HepG2 (cell line): Measurements from ENCODE around the gene TXN2. TPM values are rescaled to one million over a fixed set of nuclear protein-coding genes. Genes with fewer than 3 reads are reported as not detected.

Experiments
- ATRX ChIP-seq: sonication (generic); formaldehyde crosslinking; IDR thresholded peaks from 2 replicates; pipeline ENCODE4 v1.4.0; 2020; ENCODE audit warnings: missing genetic modification reagents, borderline replicate concordance
- HOXA9 ChIP-seq: sonication (generic); formaldehyde crosslinking; IDR thresholded peaks from 2 replicates; pipeline ENCODE4 v1.8.1; 2022; ENCODE audit warnings: missing genetic modification reagents, mild to moderate bottlenecking, moderate library complexity, borderline replicate concordance
- IRF2 ChIP-seq: IDR thresholded peaks from 2 replicates; pipeline ENCODE4 v1.6.1; 2018; ENCODE audit warnings: missing genetic modification reagents, missing compliant biosample characterization
- KAT2B ChIP-seq: fragments of 150-350 bp; IDR thresholded peaks from 2 replicates; pipeline ENCODE4 v1.6.1; 2014; ENCODE audit warnings: low read depth, low read length, borderline replicate concordance
- NFYC ChIP-seq: IDR thresholded peaks from 2 replicates; pipeline ENCODE4 v1.6.1; 2016; ENCODE audit warnings: missing genetic modification reagents, missing compliant biosample characterization
- NR2C2 ChIP-seq: sonication (generic); formaldehyde crosslinking; IDR thresholded peaks from 2 replicates; pipeline ENCODE4 v1.4.0; 2020; ENCODE audit warnings: missing genetic modification reagents, mild to moderate bottlenecking, moderate library complexity, borderline replicate concordance
- PAF1 ChIP-seq: IDR thresholded peaks from 2 replicates; pipeline ENCODE4 v1.6.1; 2016; ENCODE audit warnings: missing genetic modification reagents, missing compliant biosample characterization
- POLR2G ChIP-seq: fragments of 200-400 bp; formaldehyde crosslinking; IDR thresholded peaks from 2 replicates; pipeline ENCODE4 v1.6.1; 2018; ENCODE audit warnings: mild to moderate bottlenecking, low read depth, low read length, moderate library complexity
- SAFB2 ChIP-seq: sonication (generic); formaldehyde crosslinking; IDR thresholded peaks from 2 replicates; pipeline ENCODE4 v1.5.1; 2020; ENCODE audit warnings: missing genetic modification reagents, low read depth, mild to moderate bottlenecking, borderline replicate concordance
- TSC22D2 ChIP-seq: sonication (generic); formaldehyde crosslinking; IDR thresholded peaks from 2 replicates; pipeline ENCODE4 v1.5.1; 2020; ENCODE audit warnings: missing genetic modification reagents, mild to moderate bottlenecking, borderline replicate concordance
- ZNF431 ChIP-seq: sonication (generic); formaldehyde crosslinking; IDR thresholded peaks from 2 replicates; pipeline ENCODE4 v1.9.0; 2022; ENCODE audit warnings: missing genetic modification reagents, low read depth, mild to moderate bottlenecking, borderline replicate concordance
- ZNF501 ChIP-seq: sonication (generic); formaldehyde crosslinking; IDR thresholded peaks from 2 replicates; pipeline ENCODE4 v1.5.1; 2020; ENCODE audit warnings: mild to moderate bottlenecking, moderate library complexity, missing genetic modification reagents
- ZNF619 ChIP-seq: sonication (generic); formaldehyde crosslinking; IDR thresholded peaks from 2 replicates; pipeline ENCODE4 v1.4.0; 2020; ENCODE audit warnings: mild to moderate bottlenecking, missing genetic modification reagents
- ZNF720 ChIP-seq: sonication (generic); formaldehyde crosslinking; IDR thresholded peaks from 2 replicates; pipeline ENCODE4 v1.4.0; 2020; ENCODE audit warnings: missing genetic modification reagents
- polyA plus RNA-seq, 8 experiments: library from polyadenylated mRNA; depleted of rRNA in 3 of 8; stranded (reverse) in 7 of 8; unstranded in 1 of 8; fragments of >200 nt; fragmentation: Illumina TruSeq in 4 of 8; extraction: Trizol in 4 of 8; gene quantifications; 2 replicates each; pipeline versions ENCODE4 v1.2.1 to v1.2.3, GENCODE V29; 2011 to 2016; ENCODE audit warnings: low read depth in 4 of 8, missing spikeins in 1 of 8, mixed read lengths in 1 of 8; ENCODE audit not compliant: insufficient read depth in 1 of 8
- total RNA-seq, 5 experiments: library from RNA; depleted of rRNA; stranded (reverse); fragments of >200 nt; fragmentation: Illumina TruSeq; extraction: Trizol; gene quantifications; 2 replicates each; pipeline ENCODE4 v1.2.3, GENCODE V29; 2016; ENCODE audit warnings: low read depth in 1 of 5
- TF ChIP-seq, protein P1 (sequence below): sonication (generic); formaldehyde crosslinking; IDR thresholded peaks from 2 replicates; pipeline ENCODE4 v1.4.0; 2020; ENCODE audit warnings: mild to moderate bottlenecking, missing genetic modification reagents, borderline replicate concordance
- TF ChIP-seq, protein P2 (sequence below): sonication (generic); formaldehyde crosslinking; IDR thresholded peaks from 2 replicates; pipeline ENCODE4 v1.4.0; 2020; ENCODE audit warnings: missing genetic modification reagents, borderline replicate concordance
- TF ChIP-seq, protein P3 (sequence below): sonication (generic); formaldehyde crosslinking; IDR thresholded peaks from 2 replicates; pipeline ENCODE4 v1.8.1; 2023; ENCODE audit warnings: mild to moderate bottlenecking, missing genetic modification reagents
- TF ChIP-seq, protein P4 (sequence below): IDR thresholded peaks from 2 replicates; pipeline ENCODE4 v1.6.1; 2016; ENCODE audit warnings: low read depth

Gene TXN2
- total and polyA plus RNA-seq, 2 of the 13 experiments (the other 11 are each of a cell fraction or from before 2014, with no cell fraction given): 41.4 to 109 TPM

DNA sequence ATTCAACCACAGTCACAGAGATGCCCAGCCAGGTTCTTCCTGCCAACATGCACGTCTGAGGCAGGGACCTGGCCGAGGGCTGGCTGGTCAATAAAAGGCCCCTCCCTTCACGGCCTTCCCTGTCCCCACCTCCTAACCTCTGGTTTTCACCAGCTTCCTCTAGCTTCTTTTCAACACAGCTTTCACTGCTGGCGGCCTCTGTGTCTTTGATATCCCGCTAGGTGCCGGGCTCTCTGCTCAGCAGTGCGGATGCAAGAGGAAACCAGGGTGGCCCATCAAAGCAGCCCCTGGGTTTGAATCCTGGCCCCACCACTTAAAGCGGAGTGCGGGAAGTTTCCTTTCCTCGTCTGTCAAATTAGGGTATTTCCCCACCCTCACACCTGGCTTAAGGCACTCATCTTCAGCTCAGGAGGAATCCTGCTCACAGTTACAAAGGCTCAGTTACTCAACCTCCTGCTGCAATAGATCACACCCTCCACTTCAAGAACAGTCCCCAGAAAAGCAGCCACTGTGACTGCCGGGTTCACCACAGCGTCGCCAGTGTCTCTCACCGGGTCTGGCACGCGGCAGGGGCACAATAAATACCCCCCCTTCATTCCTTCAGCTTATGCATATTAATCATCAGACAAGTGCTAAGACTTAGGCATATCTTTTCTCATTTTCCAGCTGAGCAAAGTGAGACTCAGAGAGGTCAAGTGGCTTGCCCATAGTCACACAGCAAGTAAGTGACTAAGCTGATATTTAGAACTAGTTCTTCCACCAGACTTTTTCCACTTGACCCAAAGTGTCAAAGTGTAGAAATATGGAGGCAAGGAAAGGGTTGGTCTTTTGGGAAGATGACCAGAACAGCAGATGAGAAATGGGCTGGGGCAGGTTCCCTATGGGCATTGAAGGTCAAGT lies 45.7 kb downstream of the TXN2 start (continued):
- TF ChIP-seq NFYC (CRISPR knock-in tag): no peak
- no peak for TF ChIP-seq NR2C2 (CRISPR knock-in tag)
- TF ChIP-seq, protein P1, sequence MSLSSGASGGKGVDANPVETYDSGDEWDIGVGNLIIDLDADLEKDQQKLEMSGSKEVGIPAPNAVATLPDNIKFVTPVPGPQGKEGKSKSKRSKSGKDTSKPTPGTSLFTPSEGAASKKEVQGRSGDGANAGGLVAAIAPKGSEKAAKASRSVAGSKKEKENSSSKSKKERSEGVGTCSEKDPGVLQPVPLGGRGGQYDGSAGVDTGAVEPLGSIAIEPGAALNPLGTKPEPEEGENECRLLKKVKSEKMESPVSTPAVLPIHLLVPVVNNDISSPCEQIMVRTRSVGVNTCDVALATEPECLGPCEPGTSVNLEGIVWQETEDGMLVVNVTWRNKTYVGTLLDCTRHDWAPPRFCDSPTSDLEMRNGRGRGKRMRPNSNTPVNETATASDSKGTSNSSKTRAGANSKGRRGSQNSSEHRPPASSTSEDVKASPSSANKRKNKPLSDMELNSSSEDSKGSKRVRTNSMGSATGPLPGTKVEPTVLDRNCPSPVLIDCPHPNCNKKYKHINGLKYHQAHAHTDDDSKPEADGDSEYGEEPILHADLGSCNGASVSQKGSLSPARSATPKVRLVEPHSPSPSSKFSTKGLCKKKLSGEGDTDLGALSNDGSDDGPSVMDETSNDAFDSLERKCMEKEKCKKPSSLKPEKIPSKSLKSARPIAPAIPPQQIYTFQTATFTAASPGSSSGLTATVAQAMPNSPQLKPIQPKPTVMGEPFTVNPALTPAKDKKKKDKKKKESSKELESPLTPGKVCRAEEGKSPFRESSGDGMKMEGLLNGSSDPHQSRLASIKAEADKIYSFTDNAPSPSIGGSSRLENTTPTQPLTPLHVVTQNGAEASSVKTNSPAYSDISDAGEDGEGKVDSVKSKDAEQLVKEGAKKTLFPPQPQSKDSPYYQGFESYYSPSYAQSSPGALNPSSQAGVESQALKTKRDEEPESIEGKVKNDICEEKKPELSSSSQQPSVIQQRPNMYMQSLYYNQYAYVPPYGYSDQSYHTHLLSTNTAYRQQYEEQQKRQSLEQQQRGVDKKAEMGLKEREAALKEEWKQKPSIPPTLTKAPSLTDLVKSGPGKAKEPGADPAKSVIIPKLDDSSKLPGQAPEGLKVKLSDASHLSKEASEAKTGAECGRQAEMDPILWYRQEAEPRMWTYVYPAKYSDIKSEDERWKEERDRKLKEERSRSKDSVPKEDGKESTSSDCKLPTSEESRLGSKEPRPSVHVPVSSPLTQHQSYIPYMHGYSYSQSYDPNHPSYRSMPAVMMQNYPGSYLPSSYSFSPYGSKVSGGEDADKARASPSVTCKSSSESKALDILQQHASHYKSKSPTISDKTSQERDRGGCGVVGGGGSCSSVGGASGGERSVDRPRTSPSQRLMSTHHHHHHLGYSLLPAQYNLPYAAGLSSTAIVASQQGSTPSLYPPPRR (CRISPR knock-in tag): peak; percentile 71
- TF ChIP-seq ZNF619 (CRISPR knock-in tag): no peak
- TF ChIP-seq SAFB2 (CRISPR knock-in tag): no peak
- TF ChIP-seq, protein P2, sequence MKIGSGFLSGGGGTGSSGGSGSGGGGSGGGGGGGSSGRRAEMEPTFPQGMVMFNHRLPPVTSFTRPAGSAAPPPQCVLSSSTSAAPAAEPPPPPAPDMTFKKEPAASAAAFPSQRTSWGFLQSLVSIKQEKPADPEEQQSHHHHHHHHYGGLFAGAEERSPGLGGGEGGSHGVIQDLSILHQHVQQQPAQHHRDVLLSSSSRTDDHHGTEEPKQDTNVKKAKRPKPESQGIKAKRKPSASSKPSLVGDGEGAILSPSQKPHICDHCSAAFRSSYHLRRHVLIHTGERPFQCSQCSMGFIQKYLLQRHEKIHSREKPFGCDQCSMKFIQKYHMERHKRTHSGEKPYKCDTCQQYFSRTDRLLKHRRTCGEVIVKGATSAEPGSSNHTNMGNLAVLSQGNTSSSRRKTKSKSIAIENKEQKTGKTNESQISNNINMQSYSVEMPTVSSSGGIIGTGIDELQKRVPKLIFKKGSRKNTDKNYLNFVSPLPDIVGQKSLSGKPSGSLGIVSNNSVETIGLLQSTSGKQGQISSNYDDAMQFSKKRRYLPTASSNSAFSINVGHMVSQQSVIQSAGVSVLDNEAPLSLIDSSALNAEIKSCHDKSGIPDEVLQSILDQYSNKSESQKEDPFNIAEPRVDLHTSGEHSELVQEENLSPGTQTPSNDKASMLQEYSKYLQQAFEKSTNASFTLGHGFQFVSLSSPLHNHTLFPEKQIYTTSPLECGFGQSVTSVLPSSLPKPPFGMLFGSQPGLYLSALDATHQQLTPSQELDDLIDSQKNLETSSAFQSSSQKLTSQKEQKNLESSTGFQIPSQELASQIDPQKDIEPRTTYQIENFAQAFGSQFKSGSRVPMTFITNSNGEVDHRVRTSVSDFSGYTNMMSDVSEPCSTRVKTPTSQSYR (CRISPR knock-in tag): no peak
- no peak for TF ChIP-seq ZNF431 (CRISPR knock-in tag)
- TF ChIP-seq KAT2B: no peak
- TF ChIP-seq ATRX (CRISPR knock-in tag): no peak
- no peak for TF ChIP-seq ZNF720 (CRISPR knock-in tag)
- peak; percentile 77 for TF ChIP-seq POLR2G
- TF ChIP-seq, protein P3, sequence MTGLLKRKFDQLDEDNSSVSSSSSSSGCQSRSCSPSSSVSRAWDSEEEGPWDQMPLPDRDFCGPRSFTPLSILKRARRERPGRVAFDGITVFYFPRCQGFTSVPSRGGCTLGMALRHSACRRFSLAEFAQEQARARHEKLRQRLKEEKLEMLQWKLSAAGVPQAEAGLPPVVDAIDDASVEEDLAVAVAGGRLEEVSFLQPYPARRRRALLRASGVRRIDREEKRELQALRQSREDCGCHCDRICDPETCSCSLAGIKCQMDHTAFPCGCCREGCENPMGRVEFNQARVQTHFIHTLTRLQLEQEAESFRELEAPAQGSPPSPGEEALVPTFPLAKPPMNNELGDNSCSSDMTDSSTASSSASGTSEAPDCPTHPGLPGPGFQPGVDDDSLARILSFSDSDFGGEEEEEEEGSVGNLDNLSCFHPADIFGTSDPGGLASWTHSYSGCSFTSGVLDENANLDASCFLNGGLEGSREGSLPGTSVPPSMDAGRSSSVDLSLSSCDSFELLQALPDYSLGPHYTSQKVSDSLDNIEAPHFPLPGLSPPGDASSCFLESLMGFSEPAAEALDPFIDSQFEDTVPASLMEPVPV (CRISPR knock-in tag): no peak
- no peak for TF ChIP-seq HOXA9
- TF ChIP-seq, protein P4, sequence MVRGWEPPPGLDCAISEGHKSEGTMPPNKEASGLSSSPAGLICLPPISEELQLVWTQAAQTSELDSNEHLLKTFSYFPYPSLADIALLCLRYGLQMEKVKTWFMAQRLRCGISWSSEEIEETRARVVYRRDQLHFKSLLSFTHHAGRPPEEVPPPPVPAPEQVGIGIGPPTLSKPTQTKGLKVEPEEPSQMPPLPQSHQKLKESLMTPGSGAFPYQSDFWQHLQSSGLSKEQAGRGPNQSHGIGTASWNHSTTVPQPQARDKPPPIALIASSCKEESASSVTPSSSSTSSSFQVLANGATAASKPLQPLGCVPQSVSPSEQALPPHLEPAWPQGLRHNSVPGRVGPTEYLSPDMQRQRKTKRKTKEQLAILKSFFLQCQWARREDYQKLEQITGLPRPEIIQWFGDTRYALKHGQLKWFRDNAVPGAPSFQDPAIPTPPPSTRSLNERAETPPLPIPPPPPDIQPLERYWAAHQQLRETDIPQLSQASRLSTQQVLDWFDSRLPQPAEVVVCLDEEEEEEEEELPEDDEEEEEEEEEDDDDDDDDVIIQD (CRISPR knock-in tag): 0 out of 2 replicates have a peak, but pooled peaks have one; percentile 31
- TF ChIP-seq ZNF501 (CRISPR knock-in tag): no peak
- TF ChIP-seq PAF1: no peak
- TF ChIP-seq TSC22D2 (CRISPR knock-in tag): no peak
- no peak for TF ChIP-seq IRF2 (CRISPR knock-in tag)
